HG03135 (cell line): Measurements from ENCODE around the gene SEC14L3.

Experiments
- ATAC-seq: cut with Tn5 transposase; IDR thresholded peaks from one replicate; pipeline ENCODE4 v1.9.1; 2021; ENCODE audit warnings: mild to moderate bottlenecking, moderate library complexity; ENCODE audit not compliant: unreplicated experiment

Gene SEC14L3

DNA sequence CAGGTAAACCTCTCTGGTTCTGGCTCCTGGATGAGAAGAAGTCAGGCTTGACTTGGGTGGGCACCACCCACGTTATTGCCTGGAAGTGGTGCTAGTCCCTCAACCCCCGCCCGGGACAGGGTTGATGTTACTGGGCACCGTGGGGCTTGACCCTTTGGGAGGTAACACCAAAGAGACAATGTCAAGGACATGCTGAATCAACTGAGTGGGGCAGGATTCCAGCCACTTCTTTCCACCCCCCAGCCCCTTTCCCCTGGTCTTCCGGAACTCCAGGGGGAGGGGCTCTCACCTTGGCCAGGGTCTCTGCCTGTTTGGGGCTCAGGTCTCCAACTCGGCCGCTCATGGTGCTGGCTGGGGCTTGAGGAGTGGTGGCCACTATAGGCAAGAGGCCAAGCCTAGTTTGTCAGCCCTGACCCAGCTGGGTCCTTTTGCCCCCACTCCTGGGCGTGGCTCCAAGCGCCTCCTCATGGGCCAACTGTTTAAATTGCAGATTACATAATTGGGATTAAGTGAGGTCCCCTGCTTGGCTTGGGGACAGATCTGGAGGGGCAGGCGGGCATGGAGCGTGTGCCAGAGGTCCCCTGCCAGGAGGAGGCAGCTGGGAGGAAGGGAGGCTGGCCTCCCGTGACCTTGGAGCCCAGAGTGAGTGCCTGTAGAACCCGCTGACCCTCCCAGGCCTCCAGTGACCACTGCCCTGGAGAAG lies at the start of gene SEC14L3:
Gene SEC14L3, minus strand, starts transcription at position 402 of the 703 bp plus-strand sequence. Its CDS starts 59 bp downstream, at position 343.
- no peak for ATAC-seq

DNA sequence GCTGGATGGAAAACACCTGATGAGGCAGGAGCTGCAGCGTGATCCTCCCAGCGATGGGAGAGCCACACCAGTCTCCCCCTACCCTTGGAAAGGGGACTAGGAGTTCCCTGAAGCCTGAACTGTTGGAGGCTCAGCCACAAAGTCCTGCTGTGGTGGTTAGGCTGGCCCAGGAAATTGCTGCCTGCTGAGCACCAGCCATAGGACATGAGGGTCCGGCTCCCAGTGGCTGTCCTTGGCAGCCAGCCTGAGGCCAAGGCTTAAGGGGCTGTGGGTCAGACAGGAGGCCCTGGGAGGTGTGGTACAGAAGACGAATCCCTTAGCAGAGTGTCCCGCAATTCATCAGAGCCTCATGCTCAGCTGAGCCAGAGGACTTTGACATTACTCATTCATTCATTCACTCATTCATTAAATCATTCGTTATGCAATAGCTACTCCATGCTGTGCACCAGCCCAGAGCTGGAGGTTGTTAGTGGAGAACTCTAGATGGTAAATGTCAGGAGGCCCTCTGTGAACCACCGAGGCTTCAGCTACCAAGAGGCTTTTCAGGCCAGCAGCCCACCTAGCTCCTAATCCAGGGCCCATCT lies 48.1 kb upstream of the SEC14L3 start:
- ATAC-seq = no peak

DNA sequence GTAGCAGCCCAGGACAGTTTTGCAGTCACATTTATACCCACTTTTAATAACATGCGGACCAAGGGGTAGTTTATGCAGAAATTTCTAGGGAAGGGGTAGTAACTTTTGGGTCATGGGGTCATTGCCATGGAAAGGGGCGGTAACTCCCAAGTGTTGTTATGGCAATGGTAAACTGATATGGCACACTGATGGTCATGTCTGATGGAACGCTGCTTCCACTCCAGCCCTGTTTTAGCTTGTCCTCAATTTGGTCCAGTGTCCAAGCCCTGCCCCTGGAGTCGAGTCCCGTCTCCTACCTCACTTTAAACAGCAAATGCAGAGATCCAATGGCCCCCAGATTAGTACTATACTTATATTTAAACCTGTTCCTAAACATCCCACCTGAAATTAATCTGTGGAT lies 44.9 kb upstream of the SEC14L3 start:
- ATAC-seq = no peak

- no peak for ATAC-seq
Measured at GRCh38 chr22:30516273-30516672, 44.5 kb upstream of the SEC14L3 start.

GRCh38 chr22:30514252-30514651 lies 42.4 kb upstream of the SEC14L3 start:
- no peak for ATAC-seq

GRCh38 chr22:30513462-30513861 lies 41.6 kb upstream of the SEC14L3 start:
- no peak for ATAC-seq

- no peak for ATAC-seq
Measured at GRCh38 chr22:30511911-30512310, 40.1 kb upstream of the SEC14L3 start.

DNA sequence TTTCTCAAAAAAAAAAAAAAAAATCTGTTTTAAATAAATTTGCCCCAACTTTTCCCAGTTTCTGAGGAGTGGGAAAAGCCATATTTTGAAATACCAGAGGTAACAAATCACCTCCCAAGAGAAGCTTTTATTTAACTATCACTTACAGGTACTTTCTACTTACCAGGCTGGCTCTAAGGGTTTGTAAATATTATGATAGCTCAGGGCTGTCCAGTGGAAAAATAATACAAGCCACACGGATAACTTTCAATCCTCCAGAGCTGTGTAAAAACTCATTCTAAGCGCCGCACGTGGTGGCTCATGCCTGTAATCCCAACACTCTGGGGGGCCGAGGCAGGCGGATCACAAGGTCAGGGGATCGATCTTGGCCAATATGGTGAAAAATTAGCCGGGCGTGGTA lies 39.3 kb upstream of the SEC14L3 start:
- ATAC-seq = no peak

- no peak for ATAC-seq
Measured at GRCh38 chr22:30508216-30508615, 36.4 kb upstream of the SEC14L3 start.

GRCh38 chr22:30507670-30508069 lies 35.9 kb upstream of the SEC14L3 start:
- ATAC-seq = no peak

DNA sequence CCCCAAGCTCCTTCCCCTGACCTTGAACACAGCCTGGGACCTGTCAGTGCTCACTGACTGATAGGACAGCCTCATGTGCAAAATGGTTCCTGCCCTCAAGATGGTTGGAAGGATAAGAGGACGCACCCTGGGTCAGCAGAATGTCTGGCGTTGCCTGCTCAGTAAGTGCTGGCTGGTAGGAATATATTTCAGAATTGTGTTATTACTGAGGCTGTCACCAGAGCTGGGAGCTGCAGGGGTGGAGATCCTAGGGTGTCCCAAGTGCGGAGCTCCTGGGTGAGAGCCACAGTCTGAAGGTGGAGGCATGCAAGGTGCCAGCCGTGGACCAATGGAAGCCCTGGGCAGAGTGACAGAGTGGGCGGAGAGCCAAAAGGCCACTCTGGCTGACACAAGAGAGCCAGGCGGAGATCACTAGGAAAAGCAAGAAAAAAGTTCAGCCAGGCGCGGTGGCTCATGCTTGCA lies 34.7 kb upstream of the SEC14L3 start:
- ATAC-seq = no peak

DNA sequence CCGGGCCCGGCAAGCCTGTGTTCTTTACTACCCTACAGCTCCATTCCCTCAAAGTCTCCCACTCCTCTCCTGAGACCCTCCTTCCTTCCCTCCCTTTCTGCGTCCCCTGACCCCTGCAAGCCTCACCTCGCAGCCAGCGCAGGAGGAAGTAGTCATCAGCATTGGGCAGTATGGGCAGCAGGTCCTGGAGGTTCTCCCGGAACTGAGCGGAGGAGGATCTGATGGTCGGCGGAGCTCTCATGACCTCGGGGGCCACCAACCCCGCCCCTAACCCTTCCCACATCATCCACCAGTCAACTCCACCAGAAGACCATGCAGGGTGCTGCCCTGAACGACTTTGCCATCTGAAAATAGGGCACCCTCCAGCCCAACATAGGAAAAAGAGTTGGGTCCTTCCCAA lies 31.7 kb upstream of the SEC14L3 start:
- no peak for ATAC-seq

DNA sequence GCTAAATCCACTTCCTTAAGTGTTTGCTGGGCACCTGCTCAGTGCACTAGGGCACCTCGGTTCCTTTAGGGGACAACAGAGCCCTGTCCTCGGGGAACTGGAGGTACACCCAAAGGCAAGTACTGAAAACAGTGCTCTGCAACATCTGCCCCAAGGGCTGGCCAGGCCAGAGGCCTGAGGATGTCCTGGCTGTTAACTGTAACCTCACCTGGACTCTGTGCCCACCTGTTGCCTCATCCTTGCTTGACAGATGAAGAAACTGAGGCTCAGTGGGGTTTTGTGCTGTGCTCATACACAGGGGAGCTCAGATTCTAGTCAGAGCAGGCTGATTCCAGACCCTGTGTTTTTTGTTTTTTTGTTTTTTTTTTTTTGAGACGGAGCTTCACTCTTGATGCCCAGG lies 31.1 kb upstream of the SEC14L3 start:
- ATAC-seq = no peak

GRCh38 chr22:30502153-30502552 lies 30.3 kb upstream of the SEC14L3 start:
- no peak for ATAC-seq

- ATAC-seq = no peak
Measured at GRCh38 chr22:30500628-30501027, 28.8 kb upstream of the SEC14L3 start.

GRCh38 chr22:30497466-30498150 lies 25.8 kb upstream of the SEC14L3 start:
- no peak for ATAC-seq

- no peak for ATAC-seq
Measured at GRCh38 chr22:30495041-30495784, 23.4 kb upstream of the SEC14L3 start.

DNA sequence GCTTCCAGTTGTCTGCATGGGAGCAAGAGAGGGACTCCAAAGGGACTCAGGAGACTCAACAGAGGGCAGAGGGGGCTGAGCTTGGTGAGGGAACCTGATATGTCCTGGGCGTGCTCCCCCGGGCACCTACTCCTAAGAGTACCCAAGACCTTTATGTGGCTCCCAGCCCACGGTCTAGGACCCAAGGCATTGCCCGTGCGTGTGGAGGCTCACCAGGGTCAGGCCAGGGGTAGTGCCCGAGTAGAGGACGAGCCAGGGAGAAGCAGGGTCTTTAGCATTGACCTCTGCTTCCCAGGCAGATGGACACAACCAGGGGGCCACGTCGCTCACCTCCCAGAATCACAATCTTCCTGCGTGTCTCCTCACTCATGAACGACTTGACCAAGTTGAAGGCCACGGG lies 20.3 kb upstream of the SEC14L3 start:
- no peak for ATAC-seq

- no peak for ATAC-seq
Measured at GRCh38 chr22:30491381-30491780, 19.6 kb upstream of the SEC14L3 start.

- ATAC-seq = no peak
Measured at GRCh38 chr22:30490399-30490798, 18.6 kb upstream of the SEC14L3 start.

GRCh38 chr22:30488121-30488520 lies 16.3 kb upstream of the SEC14L3 start:
- ATAC-seq = no peak
